Neural crest cell (in vitro differentiated cells): ENCODE measurements around the gene ABHD17B. TPM values are rescaled to one million over a fixed set of nuclear protein-coding genes. Genes with fewer than 3 reads are reported as not detected.

ENCODE experiments used
- DNase-seq: peaks from one replicate; pipeline ENCODE4 v3.0.0; 2021; ENCODE audit warnings: low read depth, mixed read lengths, low spot score
- H3K27ac Mint-ChIP-seq: one replicate; pipeline ENCODE4 v1.8.0; 2021; ENCODE audit warnings: mild to moderate bottlenecking, mixed read lengths; ENCODE audit not compliant: unreplicated experiment
- H3K27me3 Mint-ChIP-seq: 2 replicates; pipeline ENCODE4 v1.8.0; 2021; ENCODE audit warnings: low read depth, mild to moderate bottlenecking, mixed read lengths
- H3K36me3 Mint-ChIP-seq: 2 replicates; pipeline ENCODE4 v1.8.0; 2021; ENCODE audit warnings: low read depth, mild to moderate bottlenecking, mixed read lengths
- H3K4me1 Mint-ChIP-seq: 2 replicates; pipeline ENCODE4 v1.8.0; 2021; ENCODE audit warnings: mixed read lengths
- H3K4me3 Mint-ChIP-seq: one replicate; pipeline ENCODE4 v1.8.0; 2021; ENCODE audit warnings: mild to moderate bottlenecking, mixed read lengths
- H3K9me3 Mint-ChIP-seq: 2 replicates; pipeline ENCODE4 v1.8.0; 2021; ENCODE audit warnings: mixed read lengths
- total RNA-seq: library from RNA; stranded (reverse); gene quantifications from 2 replicates; pipeline ENCODE4 v1.2.1, GENCODE V29; 2021
- TF ChIP-seq, protein P1 (sequence below): fragments of 200-600 bp; sonication (generic); conservative IDR thresholded peaks from 2 replicates; pipeline ENCODE4 v1.5.0; 2021; ENCODE audit warnings: antibody characterized with exemption, mild to moderate bottlenecking

The ABHD17B gene
- total RNA-seq, 1 donor from 2014 or later, result 42.1 TPM

GRCh38 chr9:71929791-71930440, 18.9 kb upstream of the ABHD17B start:
- H3K36me3 Mint-ChIP-seq, result peaks cover 4% of the 10 kb centered on the region
- TF ChIP-seq, protein P1, sequence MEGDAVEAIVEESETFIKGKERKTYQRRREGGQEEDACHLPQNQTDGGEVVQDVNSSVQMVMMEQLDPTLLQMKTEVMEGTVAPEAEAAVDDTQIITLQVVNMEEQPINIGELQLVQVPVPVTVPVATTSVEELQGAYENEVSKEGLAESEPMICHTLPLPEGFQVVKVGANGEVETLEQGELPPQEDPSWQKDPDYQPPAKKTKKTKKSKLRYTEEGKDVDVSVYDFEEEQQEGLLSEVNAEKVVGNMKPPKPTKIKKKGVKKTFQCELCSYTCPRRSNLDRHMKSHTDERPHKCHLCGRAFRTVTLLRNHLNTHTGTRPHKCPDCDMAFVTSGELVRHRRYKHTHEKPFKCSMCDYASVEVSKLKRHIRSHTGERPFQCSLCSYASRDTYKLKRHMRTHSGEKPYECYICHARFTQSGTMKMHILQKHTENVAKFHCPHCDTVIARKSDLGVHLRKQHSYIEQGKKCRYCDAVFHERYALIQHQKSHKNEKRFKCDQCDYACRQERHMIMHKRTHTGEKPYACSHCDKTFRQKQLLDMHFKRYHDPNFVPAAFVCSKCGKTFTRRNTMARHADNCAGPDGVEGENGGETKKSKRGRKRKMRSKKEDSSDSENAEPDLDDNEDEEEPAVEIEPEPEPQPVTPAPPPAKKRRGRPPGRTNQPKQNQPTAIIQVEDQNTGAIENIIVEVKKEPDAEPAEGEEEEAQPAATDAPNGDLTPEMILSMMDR, result no peak
- H3K4me3 Mint-ChIP-seq, result no peak overlapping the region
- H3K9me3 Mint-ChIP-seq, result no peaks in the 10 kb centered on the region
- no peak overlapping the region for H3K27ac Mint-ChIP-seq
- H3K4me1 Mint-ChIP-seq, result peaks cover 8% of the 10 kb centered on the region
- H3K27me3 Mint-ChIP-seq, result no peaks in the 10 kb centered on the region
- no peak for DNase-seq

GRCh38 chr9:71929223-71929622, 18.2 kb upstream of the ABHD17B start:
- no peak overlapping the region for H3K27ac Mint-ChIP-seq
- H3K4me1 Mint-ChIP-seq, result peaks cover 8% of the 10 kb centered on the region
- TF ChIP-seq, protein P1, result no peak
- H3K36me3 Mint-ChIP-seq, result peaks cover 4% of the 10 kb centered on the region
- DNase-seq, result no peak
- no peaks in the 10 kb centered on the region for H3K27me3 Mint-ChIP-seq
- no peak overlapping the region for H3K4me3 Mint-ChIP-seq
- H3K9me3 Mint-ChIP-seq, result no peaks in the 10 kb centered on the region

- TF ChIP-seq, protein P1, result no peak
- H3K27ac Mint-ChIP-seq, result no peak overlapping the region
- no peaks in the 10 kb centered on the region for H3K9me3 Mint-ChIP-seq
- no peak overlapping the region for H3K4me3 Mint-ChIP-seq
- peaks cover 4% of the 10 kb centered on the region for H3K36me3 Mint-ChIP-seq
- DNase-seq, result no peak
- H3K4me1 Mint-ChIP-seq, result peaks cover 8% of the 10 kb centered on the region
- H3K27me3 Mint-ChIP-seq, result no peaks in the 10 kb centered on the region
These were observed 17.8 kb upstream of the ABHD17B start for GRCh38 chr9:71928806-71929205.

DNA sequence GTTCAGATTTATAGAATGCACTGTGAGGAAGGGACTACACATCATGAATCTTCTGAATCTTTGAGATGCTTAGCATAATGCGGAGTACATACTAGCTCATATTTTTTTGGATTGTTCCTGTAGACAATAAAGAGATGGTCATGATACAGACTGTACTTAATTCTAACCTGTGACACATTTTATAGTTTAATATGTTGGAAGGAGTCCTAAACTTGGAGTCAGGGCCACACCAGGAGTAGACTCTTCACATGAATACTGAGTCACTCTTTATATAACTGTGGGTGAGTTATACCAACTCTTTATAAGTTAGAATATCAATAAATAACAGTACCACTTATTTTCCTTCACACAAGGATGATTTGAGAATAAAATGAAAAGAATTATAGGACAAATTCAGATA, 17.4 kb upstream of the ABHD17B start:
- H3K4me1 Mint-ChIP-seq, result peaks cover 8% of the 10 kb centered on the region
- H3K9me3 Mint-ChIP-seq, result no peaks in the 10 kb centered on the region
- no peak for DNase-seq
- TF ChIP-seq, protein P1, result no peak
- H3K4me3 Mint-ChIP-seq, result no peak overlapping the region
- H3K36me3 Mint-ChIP-seq, result peaks cover 4% of the 10 kb centered on the region
- H3K27me3 Mint-ChIP-seq, result no peaks in the 10 kb centered on the region
- no peak overlapping the region for H3K27ac Mint-ChIP-seq

DNA sequence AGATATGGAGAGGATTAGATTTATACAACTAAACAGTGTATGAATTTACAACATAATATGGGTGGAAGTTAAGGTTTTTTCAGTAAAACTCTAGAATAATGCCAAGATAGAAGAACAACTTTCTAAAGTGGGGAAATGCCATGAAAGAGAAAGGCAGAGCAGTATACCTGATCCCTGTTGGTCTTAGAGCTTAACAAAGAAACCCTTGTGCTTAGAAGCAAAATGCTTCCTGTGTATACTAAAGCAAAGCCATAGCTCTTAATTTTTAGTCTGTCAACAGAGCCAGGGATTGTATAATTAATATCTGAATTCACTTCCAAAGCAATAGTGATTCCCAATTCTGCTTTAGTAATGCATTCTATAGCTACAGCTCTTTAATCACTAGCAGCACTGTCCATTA, 14.8 kb upstream of the ABHD17B start:
- Mint-ChIP-seq H3K36me3 (peaks cover 5% of the 10 kb centered on the region), H3K9me3 (no peaks in the 10 kb centered on the region), H3K4me3 (no peak overlapping the region), H3K27me3 (no peaks in the 10 kb centered on the region), H3K4me1 (peaks cover 8% of the 10 kb centered on the region), H3K27ac (no peak overlapping the region)
- no peak for DNase-seq
- TF ChIP-seq, protein P1, result no peak
